Activated CD8-positive, alpha-beta memory T cell treated with anti-CD3 and anti-CD28 coated beads, Interleukin-2, amount 50 U/mL, for 4 hours (primary cell): ENCODE results near the gene GRAMD4.
"Not testable (repeated sequence)": the region's sequence is repeated elsewhere in the genome, so short reads cannot be mapped to it uniquely, and the experiment has no call there.

Experiments
- DNase-seq: peaks from one replicate; pipeline ENCODE4 v3.0.0-alpha.2; 2020

The GRAMD4 gene

GRCh38 chr22:46620588-46621242 lies 529 bp downstream of the GRAMD4 start:
- DNase-seq = no peak

- not testable (repeated sequence) for DNase-seq
Observed at GRCh38 chr22:46621243-46621930, 1.2 kb downstream of the GRAMD4 start.

- DNase-seq = no peak
Observed at GRCh38 chr22:46622081-46622521, 1.9 kb downstream of the GRAMD4 start.

DNA sequence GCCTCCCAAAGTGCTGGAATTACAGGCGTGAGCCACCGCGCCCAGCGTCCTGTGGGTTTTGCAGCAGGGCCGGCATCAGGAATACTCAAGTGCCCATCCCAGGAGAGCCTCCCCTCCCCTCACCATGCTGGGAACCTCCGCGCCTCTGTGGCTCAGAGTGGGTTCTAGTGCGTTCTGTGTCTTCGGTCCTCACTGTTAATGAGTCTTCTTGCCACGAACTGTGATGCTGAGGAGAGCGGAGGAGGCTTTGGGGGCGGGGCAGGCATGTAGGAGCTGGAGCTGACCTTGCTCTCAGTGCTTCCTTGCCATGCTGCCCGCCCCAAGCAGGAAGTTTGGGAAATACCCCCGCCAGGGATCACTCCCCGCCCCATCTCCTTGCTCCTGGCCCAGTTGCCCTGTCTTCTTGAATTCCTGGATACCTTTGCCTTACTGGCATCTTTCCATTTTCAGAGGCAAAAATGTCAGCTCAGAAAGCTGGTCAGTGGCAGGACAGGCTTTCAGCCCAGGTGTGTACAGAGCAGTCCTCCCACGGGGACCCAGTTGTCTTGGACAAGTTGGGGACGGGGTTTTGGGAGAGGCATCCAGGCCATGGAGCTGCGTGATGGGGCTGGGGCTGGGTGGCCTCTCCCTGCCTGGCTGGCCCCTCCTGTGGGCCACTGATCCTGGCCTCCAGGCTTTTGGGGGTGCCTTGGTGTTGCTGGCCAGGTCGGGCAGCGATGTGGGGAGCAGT lies 5.1 kb downstream of the GRAMD4 start:
- DNase-seq = no peak

GRCh38 chr22:46625843-46626349 lies 5.7 kb downstream of the GRAMD4 start:
- DNase-seq = no peak

DNA sequence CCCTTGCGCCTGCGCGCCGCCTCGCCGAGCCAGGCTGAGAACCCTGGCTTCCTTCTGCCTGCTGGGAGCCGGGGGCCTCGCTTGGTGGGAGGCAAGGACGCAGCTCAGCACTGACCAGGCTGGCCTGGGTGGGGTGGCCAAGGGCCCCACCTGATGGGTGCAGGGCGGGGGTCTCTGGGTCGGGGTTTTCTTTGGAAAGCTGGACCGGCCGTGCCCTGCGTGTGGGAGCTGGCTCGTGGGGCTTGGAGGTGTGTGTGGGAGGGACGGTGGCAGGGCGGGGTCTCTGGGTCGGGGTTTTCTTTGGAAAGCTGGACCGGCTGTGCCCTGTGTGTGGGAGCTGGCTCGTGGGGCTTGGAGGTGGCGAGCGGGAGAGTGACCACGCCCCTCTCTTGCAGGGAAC lies 6.2 kb downstream of the GRAMD4 start:
- DNase-seq = no peak

DNA sequence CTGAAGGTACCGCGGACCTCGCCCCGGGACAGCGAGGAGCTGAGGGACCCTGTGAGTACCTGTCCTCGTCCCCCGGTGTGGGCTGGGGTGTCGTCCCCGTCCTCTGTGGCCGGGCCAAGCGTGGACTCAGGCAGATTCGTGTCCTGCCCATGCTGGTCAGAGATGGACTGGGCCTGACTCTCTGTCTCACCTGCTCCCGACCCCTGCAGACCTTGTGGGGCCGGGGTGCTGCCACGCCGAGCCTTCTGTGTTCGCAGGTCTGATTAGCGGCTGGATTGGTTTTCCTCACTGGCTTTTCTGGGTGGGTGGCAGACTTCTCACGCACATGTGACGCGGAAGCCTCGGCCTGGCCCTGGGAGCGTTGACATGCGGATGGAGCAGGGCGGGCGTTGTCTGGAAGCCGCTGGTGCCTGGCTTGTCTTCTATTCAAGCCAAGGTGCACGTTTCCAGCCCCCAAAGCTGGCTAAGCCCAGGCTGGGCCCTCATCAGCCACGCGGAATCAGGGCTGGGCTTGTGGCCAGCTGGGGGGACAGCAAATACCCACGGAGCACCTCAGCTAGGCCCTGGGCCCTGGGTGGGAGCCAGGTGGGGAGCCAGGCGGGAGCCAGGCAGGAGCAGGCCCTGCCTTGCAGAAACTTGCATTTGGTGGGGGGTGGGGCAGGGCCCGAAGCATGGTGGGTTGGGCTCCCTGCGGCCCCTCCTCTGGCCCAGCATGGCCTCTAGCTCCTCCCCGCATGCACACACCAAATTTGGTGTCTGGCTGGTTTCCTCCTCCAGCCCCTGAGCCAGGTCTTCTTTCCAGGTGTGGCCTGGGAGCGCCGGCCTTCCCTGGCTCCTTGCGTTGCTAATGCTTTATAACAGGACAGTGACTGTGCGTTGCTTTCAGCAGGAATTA lies 7.0 kb downstream of the GRAMD4 start:
- no peak for DNase-seq

GRCh38 chr22:46627806-46628482 lies 7.8 kb downstream of the GRAMD4 start:
- DNase-seq = no peak

DNA sequence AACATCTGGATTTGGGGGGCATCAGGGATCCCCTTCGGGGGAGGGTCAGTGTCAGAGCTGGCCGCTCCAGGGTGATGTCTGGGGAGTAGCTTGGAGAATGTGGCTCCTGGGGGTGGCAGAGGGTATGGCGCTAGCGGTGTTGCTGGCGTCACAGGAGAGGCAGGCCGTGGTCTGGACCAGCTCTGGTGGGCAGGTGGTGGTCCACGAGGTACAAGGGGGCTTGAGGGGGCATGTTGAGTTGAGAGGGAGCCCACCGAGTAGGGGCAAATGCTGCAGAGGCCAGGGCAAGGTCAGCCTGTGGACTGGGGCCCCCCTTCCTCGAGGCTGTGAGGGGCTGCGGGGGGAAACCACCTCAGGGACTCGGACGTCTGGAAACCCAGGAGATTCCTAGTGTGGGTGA lies 8.6 kb downstream of the GRAMD4 start:
- DNase-seq = no peak

- no peak for DNase-seq
Observed at GRCh38 chr22:46629291-46629690, 9.1 kb downstream of the GRAMD4 start.

DNA sequence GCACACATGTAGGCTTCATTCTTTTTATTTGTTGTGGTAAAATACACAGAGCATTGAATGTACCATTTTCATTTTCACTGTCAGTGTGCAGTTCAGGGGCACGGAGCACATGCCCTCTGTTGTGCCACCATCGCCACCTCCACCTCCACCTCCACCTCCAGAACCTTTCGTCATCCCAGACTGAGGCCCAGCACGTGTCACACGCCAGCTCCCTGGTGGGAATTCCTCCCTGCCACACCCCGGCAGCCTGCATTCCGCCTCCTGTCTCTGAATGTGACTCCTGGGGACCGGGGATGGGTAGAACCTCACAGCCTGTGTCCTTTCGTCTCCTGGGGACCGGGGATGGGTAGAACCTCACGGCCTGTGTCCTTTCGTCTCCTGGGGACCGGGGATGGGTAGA lies 10.9 kb downstream of the GRAMD4 start:
- DNase-seq = no peak

GRCh38 chr22:46632646-46633249 lies 12.6 kb downstream of the GRAMD4 start:
- no peak for DNase-seq

DNA sequence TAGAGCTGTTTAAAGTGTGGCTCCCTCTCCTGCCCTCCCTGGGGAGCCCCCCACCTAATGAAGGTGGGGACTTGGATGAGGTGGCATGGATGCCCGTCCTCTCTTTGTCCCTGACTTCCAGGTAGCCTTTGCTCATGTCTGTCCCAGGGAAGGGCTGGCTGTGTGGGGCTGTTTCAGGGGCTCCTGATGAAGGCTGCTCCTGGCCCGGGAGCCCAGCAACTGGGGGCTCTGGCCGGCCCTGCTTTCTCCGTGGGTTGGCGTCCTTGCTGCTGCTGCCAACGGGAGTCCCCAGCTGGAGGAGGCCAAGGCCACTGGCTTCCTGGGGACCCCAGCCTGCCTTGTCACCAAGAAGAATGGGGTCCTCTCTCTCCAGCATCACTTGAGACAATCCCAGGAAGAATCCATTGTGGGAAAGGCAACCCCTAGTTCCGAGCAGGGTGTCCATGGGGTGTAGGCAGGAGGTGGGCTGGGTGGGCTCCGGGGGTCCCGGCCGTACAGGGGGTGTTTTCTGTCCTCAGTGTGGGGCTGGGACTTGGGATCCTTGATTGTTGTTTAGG lies 13.2 kb downstream of the GRAMD4 start:
- DNase-seq = no peak

GRCh38 chr22:46634011-46634699 lies 14.0 kb downstream of the GRAMD4 start:
- DNase-seq = no peak

- not testable (repeated sequence) for DNase-seq
Observed at GRCh38 chr22:46634973-46635685, 14.9 kb downstream of the GRAMD4 start.

DNA sequence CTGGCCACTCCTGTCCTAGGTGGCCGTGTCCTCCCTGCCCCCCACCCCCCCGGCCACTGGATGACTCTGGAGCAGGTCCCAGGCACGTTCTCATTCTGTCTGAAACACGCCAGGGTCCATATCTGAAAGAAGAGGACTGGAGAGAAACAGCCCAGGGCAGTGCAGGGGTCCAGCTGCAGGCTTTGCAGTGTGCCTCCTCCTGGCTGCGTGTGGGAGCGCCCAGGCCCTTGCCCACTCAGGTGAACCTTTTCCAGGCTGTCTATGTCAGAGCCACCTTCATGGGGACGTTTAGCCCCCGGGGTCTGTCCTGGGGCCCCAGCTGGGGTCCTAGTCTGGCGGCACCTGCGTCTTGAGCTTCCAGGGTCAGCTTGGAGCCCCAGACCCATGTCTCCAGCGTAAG lies 15.6 kb downstream of the GRAMD4 start:
- DNase-seq = no peak

- no peak for DNase-seq
Observed at GRCh38 chr22:46636221-46637002, 16.2 kb downstream of the GRAMD4 start.

- no peak for DNase-seq
Observed at GRCh38 chr22:46637711-46638600, 17.8 kb downstream of the GRAMD4 start.
